NCI-H460 (cell line): ENCODE measurements around the gene CNPY3. TPM values are rescaled to one million over a fixed set of nuclear protein-coding genes. Genes with fewer than 3 reads are reported as not detected.
"Not testable (repeated sequence)": the region's sequence is repeated elsewhere in the genome, so short reads cannot be mapped to it uniquely, and the experiment has no call there.

Experiments used
- DNase-seq: peaks from one replicate; pipeline ENCODE4 v3.0.0-alpha.2; 2016; ENCODE audit warnings: low read depth; ENCODE audit errors: extremely low read depth
- polyA plus RNA-seq: library from polyadenylated mRNA; depleted of rRNA; stranded (reverse); fragments of >200 nt; gene quantifications from 2 replicates; pipeline ENCODE4 v1.2.3, GENCODE V29; 2014; cell fraction: nucleus; rRNA removed
- total RNA-seq: library from RNA; depleted of rRNA; stranded (reverse); fragments of >200 nt; shearing (Covaris generic); gene quantifications from 2 replicates; pipeline ENCODE4 v1.2.3, GENCODE V29; 2014; rRNA removed

Gene CNPY3
- 25.7 and 29.8 TPM in 2 replicates for total RNA-seq
- 36.5 and 43.6 TPM in 2 replicates for polyA plus RNA-seq

DNA sequence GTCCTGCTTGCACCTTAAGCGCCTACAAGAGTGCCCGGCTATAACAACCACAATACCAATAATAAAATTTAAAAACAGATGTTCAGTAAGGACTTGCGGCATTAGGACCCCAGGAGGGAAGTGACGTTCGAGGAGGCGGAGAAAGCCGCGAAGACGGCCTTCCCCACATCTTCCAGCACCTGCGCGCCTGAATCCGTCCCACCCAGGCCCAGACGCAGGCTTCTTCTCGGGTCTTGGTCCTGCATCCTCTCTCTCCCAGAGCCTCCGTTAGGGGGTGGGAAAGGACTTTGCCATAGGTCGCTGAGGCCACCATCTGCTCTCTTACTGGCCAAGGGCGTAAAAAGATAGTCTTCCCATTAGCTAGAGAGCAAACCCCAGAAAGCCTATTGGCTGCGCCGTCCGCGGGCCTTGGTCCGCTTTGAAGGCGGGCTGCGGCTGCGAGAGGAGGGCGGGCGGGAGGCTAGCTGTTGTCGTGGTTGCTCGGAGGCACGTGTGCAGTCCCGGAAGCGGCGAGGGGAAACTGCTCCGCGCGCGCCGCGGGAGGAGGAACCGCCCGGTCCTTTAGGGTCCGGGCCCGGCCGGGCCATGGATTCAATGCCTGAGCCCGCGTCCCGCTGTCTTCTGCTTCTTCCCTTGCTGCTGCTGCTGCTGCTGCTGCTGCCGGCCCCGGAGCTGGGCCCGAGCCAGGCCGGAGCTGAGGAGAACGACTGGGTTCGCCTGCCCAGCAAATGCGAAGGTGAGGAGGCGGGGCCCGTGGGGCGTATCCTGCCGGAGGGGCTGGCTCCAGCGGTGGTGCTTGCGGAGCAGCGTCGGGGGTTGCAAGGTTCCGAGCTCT, at the start of gene CNPY3:
Gene CNPY3 (plus strand): TSS at position 495 of the 835 bp plus-strand sequence. CDS start 91 bp downstream, at position 586.
- peak; percentile 89 for DNase-seq

DNA sequence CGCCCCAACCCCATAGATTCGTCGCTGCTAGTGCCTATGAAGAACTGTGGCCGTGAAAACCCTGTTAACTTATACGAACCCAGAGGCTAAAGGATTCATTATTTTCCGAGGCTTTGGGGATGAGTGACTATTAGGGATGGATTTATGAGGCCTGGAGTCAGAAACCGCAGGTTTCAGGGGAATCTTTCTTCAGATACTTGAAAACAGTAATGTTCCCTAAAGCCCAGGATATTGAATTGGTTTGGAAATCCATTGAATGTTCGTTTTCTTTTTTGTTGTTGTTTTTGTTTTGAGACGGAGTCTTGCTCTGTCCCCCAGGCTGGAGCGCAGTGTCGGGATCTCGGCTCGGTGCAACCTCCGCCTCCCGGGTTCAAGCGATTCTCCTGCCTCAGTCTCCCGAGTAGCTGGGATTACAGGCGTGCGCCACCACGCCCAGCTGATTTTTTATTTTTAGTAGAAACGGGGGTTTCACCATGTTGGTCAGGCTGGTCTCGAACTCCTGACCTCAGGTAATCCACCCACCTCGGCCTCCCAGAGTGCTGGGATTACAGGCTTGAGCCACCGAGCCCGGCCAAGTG, 49.0 kb upstream of the CNPY3 start:
- DNase-seq, result not testable (repeated sequence)

- not testable (repeated sequence) for DNase-seq
Observed at GRCh38 chr6:42880871-42881270, 48.4 kb upstream of the CNPY3 start.

GRCh38 chr6:42885702-42886101, 43.6 kb upstream of the CNPY3 start:
- DNase-seq, result no peak

DNA sequence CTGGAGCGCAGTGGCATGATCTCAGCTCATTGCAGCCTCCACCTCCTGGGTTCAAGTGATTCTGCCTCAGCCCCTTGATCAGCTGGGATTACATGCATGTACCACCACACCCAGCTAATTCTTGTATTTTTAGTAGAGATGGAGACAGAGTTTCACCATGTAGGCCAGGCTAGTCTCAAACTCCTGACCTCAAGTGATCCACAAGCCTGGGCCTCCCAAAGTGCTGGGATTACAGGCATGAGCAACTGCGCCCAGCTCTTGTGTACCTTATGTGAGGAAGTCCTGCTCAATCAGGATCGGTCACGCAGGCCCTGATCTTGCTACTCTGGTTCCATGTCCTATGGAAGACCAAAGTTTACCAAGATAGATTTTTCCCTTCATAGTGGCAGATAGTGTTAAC, 41.1 kb upstream of the CNPY3 start:
- DNase-seq, result not testable (repeated sequence)

- no peak for DNase-seq
Observed at GRCh38 chr6:42889815-42890214, 39.5 kb upstream of the CNPY3 start.

DNA sequence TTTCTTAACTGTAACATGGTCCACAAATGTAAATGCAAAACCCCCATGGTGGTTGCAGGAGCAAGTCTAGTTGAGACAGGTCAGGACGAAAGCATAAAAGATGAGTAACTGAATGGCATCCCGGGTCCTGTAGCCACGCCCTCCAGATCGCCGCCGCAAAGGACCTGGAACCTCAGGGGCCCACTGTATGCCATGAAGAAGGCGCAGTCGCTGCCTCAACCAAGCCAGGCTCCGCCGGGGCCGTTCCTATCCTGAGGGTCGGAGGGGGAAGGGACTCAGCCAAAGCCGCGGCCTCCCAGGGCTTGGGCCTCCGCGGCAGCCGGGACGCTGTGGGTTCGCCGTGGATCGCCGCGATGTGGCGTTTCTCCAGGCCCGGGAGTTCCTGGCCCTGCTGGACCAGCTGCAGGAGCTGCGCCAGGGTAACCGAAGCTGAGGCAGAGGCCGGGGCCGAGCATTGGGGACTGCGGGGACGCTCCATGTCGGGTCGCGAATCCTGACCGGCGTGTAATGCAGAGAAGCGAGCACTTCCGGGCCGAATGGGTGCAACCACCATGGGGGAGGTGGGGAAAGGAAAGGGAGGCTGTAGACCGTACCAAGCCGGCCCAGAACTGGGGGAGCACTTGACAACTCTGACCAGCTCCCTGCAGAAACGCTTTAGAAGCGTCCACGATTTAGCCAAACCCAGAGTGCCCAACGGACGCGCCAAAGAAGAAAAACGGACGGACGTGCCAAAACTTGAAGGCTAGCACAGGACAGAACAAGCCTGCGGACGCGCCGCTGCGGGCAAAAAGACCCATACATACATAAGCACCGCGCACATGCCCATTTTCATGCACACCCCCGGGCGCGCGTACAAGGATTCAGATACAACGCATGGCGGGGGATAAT, 38.7 kb upstream of the CNPY3 start:
- DNase-seq, result peak; percentile 91

- no peak for DNase-seq
Observed at GRCh38 chr6:42891199-42891722, 38.0 kb upstream of the CNPY3 start.

DNA sequence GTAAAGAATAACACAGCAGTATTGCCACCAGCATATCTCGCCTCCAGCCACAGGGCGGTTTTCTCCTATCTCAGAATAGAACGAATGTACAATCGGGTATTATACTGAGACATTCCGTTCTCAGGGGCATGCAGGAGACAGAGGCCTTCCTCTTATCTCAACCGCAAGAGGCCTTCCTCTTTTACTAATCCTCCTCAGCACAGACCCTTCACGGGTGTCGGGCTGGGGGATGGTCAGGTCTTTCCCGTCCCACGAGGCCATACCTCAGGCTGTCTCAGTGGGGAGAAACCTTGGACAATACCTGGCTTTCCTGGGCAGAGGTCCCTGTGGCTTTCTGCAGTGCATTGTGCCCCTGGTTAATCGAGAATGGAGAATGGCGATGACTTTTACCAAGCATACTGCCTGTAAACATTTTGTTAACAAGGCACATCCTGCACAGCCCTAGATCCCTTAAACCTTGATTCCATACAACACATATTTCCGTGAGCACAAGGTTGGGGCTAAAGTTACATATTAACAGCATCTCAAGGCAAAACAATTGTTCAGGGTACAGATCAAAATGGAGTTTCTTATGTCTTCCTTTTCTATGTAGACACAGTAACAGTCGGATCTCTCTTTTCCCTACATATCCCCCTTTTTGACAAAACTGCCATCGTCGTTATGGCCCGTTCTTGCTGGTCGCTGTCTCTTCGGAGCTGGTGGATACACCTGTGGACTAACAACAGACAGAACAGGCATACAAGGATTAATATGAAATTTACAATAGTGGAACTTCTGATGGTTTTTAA, 35.0 kb upstream of the CNPY3 start:
- DNase-seq, result not testable (repeated sequence)

GRCh38 chr6:42896178-42896719, 33.0 kb upstream of the CNPY3 start:
- no peak for DNase-seq

- peak; percentile 43 for DNase-seq
Observed at GRCh38 chr6:42898891-42899361, 30.4 kb upstream of the CNPY3 start.

GRCh38 chr6:42899871-42900270, 29.4 kb upstream of the CNPY3 start:
- no peak for DNase-seq

DNA sequence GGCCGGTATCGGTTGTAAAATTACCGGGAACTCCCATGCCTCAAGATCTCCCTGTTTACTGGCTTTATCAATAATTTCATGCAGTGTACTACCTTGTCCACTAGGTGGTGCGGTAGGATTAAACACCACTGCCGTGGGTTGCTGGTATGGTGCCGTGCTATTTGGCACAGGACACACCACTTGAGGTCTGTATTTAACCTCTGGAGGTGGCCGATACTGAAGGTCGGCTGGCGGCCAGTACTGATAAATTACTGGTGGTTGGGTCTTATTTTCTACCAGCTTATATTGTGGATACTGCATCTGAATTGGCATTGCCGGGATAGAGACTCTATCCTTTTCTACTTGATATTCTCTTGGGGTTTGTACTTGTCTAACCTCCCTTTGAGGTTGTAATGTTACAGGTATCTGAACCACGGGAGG, 27.7 kb upstream of the CNPY3 start:
- DNase-seq, result peak; percentile 79

DNA sequence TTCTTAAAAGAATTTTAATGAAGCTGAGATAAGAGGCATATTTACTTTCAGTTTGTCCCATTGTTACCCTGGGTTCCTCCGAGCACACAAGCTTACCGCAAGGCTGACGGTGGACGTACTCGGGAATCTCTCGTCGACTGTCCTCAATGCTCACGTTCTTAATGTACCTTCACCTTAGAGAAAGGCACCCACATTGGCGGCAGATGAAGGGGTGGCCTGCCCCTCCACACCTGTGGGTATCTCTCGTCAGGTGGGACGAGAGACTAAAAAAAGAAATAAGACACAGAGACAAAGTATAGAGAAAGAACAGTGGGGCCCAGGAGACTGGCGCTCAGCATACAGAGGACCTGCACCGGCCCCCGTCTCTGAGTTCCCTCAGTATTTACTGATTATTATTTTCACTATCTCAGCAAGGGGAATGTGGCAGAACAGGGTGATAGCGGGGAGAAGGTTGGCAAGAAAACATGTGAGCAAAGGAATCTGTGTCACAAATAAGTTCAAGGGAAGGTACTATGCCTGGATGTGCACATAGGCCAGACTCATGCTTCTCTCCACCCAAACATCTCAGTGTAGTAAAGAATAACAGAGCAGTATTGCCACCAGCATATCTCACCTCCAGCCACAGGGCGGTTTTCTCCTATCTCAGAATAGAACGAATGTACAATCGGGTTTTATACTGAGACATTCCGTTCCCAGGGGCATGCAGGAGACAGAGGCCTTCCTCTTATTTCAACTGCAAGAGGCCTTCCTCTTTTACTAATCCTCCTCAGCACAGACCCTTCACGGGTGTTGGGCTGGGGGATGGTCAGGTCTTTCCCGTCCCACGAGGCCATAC, 26.6 kb upstream of the CNPY3 start:
- not testable (repeated sequence) for DNase-seq

DNA sequence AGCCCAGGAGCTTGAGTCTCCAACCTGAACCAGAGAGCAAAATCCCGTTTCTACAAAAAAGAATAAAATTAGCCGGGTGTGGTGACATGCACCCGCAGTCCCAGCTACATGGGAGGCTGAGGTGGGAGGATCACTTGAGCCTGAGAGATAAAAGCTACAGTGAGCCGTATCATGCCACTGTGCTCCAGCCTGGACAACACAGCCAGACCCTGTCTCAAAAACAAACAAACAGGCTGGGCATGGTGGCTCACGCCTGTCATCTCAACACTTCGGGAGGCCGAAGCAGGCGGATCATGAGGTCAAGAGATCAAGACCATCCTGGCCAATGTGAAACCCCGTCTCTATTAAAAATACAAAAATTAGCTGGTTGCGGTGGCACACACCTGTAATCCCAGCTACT, 24.8 kb upstream of the CNPY3 start:
- no peak for DNase-seq

GRCh38 chr6:42907336-42907735, 21.9 kb upstream of the CNPY3 start:
- DNase-seq, result no peak

- no peak for DNase-seq
Observed at GRCh38 chr6:42909835-42910234, 19.4 kb upstream of the CNPY3 start.

DNA sequence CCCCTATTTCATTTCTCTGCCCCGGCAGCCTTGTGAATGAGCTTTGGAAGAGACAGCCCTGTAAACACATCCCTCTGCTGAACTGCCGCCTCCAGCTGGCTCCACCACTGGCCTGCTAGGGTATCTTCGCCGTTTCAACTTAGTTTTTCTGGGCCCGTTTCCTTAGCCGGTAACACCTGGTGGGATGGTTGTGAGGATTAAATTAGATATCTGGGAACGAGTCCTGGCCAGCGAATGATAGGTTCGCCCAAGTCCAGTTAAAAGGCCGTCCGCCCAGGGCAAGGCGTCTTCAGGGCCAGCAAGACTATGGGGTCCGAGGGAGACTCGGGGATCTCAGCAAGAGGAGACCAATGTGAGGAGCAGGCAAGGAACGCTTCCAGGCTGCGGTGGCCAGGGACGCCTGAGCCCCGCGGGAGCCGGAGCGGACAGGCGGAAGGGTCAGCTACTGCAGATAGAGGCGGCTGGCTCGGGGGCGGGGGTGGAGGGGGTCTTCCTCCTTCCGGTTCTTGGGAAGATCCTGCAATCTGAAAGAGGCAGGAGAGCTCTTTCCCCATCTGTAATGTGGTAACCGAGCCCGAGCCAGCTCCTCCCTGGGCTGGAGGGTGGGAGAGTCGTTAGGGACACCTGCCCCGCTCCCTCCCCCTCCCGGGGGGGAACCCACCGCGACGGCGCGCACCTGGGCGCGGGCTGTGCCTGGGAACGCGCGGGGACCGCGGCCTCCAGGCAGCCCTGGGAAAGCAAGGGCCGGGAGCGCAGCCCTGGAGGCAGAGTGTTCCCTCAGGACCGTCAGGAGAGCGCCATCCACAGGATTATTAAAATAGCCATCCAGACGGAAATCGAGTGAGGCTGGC, 17.9 kb upstream of the CNPY3 start:
- no peak for DNase-seq
